ENCODE results near the gene CCNF.
A peak's percentile ranks its signal among the peaks of the same experiment; 100 is the strongest.

Gene CCNF

DNA sequence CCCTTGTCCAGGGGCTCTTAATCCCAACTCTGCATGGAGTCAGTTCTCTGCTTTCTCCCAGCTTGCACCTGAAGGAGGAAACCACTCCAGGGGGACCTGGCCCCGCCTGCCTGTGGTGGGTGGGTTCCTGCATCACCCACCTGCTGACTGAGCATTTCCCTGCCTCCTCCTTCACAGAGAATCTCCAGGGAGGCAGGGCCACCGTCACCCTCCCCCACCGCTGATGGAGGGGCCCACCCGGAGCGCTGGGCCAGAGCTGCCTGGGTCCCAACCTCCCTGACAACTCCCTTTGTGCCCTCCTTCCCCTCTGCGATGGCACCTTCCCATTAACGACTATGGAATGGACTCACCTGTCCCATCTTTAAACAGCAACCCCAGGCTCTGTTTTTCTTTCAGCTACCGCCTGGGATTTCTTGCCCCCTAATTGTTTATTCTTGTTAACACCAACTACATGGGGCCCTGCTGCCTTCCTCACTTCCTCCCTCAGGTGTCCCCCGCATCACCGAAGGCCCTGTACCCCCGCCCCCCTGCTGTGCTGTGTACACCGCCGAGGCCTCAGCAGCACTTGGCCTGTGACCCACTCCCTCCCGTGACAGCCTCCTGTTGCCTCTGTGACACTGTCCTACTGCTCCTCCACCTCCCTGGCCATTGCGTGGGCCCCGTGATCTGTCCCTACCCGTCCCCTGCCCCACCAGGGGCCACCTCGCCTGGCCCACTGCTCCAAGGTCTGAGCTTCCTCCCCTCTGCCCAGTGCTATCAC is 29.8 kb downstream of the CCNF start:
- peak; percentile 41 for DNase-seq

DNA sequence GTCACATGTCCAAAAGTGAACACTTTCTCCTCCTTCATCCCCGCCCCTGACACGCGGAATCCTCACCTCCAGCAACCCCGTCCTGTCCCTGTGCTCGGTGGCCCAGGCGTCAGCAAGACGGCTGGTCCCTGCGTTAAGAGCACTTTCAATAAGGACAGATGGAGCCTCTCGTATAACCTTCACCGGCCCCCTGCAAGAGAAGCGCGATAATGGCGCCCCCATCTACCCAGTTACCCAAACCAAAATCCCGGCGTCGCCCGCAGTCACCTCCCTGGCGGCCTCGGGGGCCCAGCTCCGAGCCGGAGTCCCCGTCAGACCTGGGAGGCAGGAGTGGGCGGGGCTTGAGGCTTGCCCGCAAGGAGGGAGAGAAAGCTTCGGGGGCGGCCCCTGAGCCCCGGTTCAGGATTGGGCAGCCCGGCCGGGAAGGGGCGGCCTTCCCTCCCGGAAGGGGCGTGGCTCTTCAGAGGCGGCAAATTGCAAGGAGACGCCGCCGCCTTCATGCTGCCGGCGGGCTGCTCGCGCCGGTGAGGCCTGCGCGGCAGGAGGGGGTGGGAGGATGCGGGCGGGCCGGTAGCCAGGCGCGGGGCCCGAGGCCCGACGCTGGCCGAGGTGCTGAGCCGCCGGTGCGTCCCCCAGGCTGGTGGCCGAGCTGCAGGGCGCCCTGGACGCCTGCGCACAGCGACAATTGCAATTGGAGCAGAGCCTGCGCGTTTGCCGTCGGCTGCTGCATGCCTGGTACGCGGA is 30.6 kb downstream of the CCNF start, which contains the start of gene TEDC2:
Gene TEDC2 (plus strand): TSS at position 463 of the 744 bp plus-strand sequence. CDS start 36 bp downstream, at position 499.
- DNase-seq, result peak; percentile 87

DNA sequence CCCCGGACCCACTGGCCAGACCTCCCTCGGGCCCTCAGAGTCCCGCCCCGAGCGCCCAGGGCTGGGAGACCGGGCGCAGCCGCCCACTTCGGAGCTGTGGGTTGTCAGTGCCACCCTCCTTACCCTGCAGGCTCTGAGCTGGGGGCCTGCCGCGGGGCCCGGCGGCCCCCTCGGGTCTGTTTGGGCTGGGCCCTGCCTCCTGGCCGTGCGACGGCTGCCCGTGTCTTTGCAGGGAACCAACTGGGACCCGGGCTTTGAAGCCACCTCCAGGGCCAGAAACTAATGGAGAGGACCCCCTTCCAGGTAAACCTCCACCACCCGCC is 31.1 kb downstream of the CCNF start:
- DNase-seq, result no peak

DNA sequence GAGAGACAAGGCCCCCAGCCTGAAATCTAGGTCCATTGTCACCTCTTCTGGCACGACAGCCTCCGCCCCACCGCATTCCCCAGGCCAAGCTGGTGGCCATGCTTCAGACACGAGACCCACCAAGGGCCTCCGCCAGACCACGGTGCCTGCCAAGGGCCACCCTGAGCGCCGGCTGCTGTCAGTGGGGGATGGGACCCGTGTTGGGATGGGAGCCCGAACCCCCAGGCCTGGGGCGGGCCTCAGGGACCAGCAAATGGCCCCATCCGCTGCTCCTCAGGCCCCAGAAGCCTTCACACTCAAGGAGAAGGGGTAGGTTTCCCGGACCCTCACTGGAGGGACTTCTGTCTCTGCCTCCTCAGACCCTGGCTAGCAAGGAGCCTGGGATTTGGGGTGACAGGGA is 31.7 kb downstream of the CCNF start:
- no peak for DNase-seq

DNA sequence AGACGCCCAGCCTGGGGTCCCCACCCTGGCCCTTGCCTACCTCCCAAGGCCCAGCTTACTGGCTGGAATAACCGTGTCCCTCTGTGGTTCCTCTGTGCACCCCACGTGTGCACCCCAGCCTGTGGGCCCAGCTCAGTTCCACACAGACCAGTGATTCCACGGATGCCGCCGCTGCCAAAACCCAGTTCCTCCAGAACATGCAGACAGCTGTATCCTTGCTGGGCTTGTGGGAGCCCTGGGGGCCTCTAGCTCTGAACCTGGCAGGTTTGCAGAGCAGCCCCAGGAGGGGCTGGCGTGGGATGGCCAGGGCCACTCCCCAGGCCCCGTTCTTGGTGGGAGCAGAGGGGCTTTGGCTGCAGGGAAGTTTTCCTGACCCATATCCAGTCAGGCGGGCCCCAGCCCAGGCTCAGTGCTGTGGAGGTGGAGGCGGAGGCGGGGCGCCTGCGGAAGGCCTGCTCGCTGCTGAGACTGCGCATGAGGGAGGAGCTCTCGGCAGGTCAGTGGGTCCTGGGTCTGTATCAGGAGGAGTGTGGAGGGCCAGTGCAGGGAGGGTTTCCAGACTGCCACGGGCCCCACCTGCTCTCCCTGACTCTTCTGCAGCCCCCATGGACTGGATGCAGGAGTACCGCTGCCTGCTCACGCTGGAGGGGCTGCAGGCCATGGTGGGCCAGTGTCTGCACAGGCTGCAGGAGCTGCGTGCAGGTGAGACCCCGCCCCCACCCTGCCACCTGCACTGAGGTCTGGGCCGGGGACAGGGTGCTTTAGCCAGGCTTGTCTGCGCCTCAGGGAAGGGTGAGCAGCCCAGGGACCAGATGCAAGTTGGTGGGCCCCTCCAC is 33.0 kb downstream of the CCNF start:
- no peak for DNase-seq

GRCh38 chr16:2464333-2464732 is 35.1 kb downstream of the CCNF start:
- DNase-seq, result no peak

DNA sequence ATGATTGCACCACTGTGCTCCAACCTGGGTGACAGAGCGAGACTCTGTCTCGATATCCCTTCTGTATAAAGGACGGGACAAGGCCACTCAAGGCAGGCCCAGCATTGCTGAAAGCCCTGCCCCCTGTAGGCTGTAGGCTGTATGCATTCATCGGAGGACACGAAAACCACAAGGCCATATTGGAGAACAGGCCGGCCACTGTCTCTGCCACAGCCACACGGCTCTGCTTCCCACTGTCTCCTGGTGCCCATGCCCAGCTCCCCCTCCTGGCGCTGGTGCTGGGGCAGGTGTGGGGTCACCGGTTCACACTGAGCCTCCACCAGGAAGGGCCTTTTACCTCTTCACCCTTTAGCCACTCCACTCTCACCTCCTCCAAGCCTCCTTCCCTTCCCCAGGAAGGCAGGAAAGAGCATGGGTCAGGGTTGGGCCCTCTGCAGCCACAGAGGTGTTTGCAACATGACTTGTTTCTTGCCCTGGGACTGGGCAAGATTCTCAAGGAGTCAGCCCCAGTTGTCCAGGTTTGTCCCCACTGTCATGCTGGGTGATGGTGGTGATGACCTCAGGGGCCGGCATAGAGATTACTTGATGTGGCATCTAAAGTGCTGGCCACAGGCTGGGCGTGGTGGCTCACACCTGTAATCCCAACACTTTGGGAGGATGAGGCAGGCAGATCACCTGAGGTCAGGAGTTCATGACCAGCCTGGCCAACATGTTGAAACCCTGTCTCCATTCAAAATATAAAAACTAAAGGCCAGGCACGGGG is 36.6 kb downstream of the CCNF start:
- no peak for DNase-seq

GRCh38 chr16:2466667-2467527 is 37.6 kb downstream of the CCNF start:
- DNase-seq, result no peak

GRCh38 chr16:2467528-2468232 is 38.4 kb downstream of the CCNF start:
- peak; percentile 79 for DNase-seq

- DNase-seq, result peak; percentile 88
Measured at GRCh38 chr16:2468233-2468724, 39.0 kb downstream of the CCNF start.

GRCh38 chr16:2468725-2469398 is 39.6 kb downstream of the CCNF start:
- DNase-seq, result peak; percentile 88

DNA sequence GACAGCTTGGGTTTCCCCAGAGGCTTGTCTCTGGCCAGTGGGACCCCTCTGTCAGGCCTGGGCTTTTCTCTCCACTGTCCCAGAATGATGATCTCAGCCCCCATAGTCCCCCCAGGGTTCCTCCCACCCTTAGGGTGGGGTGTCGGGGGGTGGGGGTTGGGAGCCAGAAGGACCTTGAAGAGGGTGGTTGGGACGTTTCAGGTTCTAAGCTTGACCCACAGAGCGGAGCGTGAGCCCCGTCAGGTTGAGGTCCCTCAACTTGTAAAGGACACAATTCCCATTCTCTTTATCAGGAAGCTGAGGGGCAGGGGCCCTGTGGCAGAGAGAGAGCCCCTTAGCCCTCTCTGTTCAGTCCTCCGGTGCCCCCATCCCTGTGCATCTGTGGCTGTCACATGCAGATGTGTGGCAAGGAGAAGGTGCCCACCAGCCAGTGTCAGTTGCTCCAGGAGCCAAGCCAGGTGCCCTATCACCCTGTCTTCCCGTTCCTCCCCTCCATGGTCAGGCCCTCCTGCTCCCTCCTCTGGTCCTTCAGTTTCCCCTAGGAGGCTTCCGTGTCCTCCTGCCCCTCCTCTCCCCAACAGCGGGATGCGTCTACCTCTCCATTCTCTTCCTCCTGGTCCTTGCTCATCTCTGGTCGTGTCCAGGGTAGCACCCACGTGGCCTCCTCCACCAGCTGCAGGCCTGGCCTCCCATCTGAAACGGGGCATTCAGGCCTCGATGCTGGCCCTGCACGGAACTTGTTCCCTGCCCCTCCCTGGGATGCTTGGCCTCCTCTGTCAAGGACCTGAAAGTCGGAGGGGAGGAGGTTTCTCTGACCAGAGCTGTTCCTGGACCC is 40.4 kb downstream of the CCNF start:
- DNase-seq, result no peak

- DNase-seq, result no peak
Measured at GRCh38 chr16:2470234-2470601, 41.0 kb downstream of the CCNF start.

GRCh38 chr16:2470603-2471015 is 41.4 kb downstream of the CCNF start:
- DNase-seq, result no peak

DNA sequence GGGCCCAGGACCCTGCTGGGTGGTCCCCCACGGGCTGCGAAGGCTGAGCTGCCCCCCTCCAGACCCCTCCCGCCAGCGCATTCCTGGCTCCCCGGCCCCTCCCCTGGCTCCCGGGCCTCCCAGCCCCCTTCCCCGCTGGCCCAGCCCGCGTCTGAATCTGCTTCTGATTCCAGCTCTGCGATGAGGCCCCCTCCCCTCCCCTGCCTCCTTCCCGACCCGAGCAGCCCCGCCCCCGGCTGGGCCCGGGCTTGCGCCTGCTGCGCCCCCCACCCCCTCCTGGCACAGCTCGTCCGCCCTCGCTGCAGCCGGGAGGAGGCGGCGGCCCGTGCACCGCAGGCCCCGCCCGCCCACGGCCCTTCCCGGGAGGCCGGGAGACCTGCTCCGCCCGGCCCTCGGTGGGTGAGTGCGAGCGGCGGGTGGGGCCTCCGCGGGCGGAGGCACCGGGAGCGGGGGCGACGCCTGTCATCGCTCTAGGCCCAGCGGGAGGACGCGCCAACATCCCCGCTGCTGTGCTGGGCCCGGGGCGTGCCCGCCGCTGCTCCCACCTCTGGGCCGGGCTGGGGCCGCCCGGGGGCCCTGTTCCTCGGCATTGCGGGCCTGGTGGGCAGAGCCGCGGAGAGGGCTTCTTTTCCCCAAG is 41.9 kb downstream of the CCNF start, which contains the start of gene NTN3:
Gene NTN3 (plus strand): TSS at position 282 of the 637 bp plus-strand sequence. CDS start 405 bp downstream, outside the sequence.
- peak; percentile 21 for DNase-seq

DNA sequence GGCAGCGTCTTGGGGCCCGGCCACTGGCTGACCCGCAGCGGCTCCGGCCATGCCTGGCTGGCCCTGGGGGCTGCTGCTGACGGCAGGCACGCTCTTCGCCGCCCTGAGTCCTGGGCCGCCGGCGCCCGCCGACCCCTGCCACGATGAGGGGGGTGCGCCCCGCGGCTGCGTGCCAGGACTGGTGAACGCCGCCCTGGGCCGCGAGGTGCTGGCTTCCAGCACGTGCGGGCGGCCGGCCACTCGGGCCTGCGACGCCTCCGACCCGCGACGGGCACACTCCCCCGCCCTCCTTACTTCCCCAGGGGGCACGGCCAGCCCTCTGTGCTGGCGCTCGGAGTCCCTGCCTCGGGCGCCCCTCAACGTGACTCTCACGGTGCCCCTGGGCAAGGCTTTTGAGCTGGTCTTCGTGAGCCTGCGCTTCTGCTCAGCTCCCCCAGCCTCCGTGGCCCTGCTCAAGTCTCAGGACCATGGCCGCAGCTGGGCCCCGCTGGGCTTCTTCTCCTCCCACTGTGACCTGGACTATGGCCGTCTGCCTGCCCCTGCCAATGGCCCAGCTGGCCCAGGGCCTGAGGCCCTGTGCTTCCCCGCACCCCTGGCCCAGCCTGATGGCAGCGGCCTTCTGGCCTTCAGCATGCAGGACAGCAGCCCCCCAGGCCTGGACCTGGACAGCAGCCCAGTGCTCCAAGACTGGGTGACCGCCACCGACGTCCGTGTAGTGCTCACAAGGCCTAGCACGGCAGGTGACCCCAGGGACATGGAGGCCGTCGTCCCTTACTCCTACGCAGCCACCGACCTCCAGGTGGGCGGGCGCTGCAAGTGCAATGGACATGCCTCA is 42.6 kb downstream of the CCNF start:
- no peak for DNase-seq

DNA sequence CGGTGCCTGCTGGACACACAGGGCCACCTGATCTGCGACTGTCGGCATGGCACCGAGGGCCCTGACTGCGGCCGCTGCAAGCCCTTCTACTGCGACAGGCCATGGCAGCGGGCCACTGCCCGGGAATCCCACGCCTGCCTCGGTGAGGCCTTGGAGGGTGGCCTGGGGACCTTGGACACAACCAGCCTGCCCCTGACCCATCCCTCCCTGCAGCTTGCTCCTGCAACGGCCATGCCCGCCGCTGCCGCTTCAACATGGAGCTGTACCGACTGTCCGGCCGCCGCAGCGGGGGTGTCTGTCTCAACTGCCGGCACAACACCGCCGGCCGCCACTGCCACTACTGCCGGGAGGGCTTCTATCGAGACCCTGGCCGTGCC is 43.2 kb downstream of the CCNF start:
- no peak for DNase-seq
